Panc1 (cell line): ENCODE measurements around the gene ACTR5. TPM values are rescaled to one million over a fixed set of nuclear protein-coding genes. Genes with fewer than 3 reads are reported as not detected.

Experiments
- ATAC-seq: fragments of 200-7000 bp; cut with Tn5 transposase; 2 replicates; pipeline ENCODE4 v1.9.1; 2020; ENCODE audit warnings: mild to moderate bottlenecking, moderate library complexity
- BruUV-seq: library from RNA; stranded (reverse); fragments of 400-500 nt; replicated peaks from 2 replicates; lab custom pipeline; 2021; lab: Mats Ljungman, UMichigan
- CTCF ChIA-PET: fragments of 300-600 bp; sonication (Branson Sonifier 250); formaldehyde crosslinking; loops from one replicate; lab custom pipeline; 2022; ENCODE audit warnings: antibody characterized with exemption; lab: Charles Lee
- POLR2A ChIA-PET: fragments of 300-600 bp; sonication (Branson Sonifier 250); formaldehyde crosslinking; loops from one replicate; lab custom pipeline; 2022; ENCODE audit warnings: antibody characterized with exemption; lab: Charles Lee
- DNase-seq: peaks from one replicate; pipeline ENCODE4 v3.0.0-alpha.2; 2010; ENCODE audit warnings: low read depth, low spot score
- H3K27ac ChIP-seq: 2 replicates; pipeline ENCODE4 v1.5.1; 2011; ENCODE audit warnings: mild to moderate bottlenecking, low read length, inconsistent platforms
- H3K27me3 ChIP-seq: fragments of 200-500 bp; sonication (Bioruptor generic); 2 replicates; pipeline ENCODE4 v1.6.0; 2014; ENCODE audit warnings: low read length, inconsistent platforms; ENCODE audit not compliant: control insufficient read depth, insufficient read depth
- H3K36me3 ChIP-seq: fragments of 200-500 bp; sonication (Bioruptor generic); 2 replicates; pipeline ENCODE4 v1.5.1; 2014; ENCODE audit warnings: inconsistent platforms, mild to moderate bottlenecking, low read length, moderate library complexity; ENCODE audit not compliant: control insufficient read depth, insufficient read depth
- H3K4me1 ChIP-seq: 2 replicates; pipeline ENCODE4 v1.5.1; 2011; ENCODE audit warnings: inconsistent platforms, mild to moderate bottlenecking, low read length, moderate library complexity; ENCODE audit not compliant: control insufficient read depth, insufficient read depth
- H3K4me3 ChIP-seq, 2 experiments: 2 replicates each; pipeline ENCODE4 v1.5.1; 2011 to 2012; ENCODE audit warnings: low read depth in 2 of 2, low read length in 2 of 2, mild to moderate bottlenecking in 2 of 2, inconsistent platforms in 1 of 2, moderate library complexity in 1 of 2
- H3K9me3 ChIP-seq: fragments of 200-500 bp; sonication (Bioruptor generic); 2 replicates; pipeline ENCODE4 v1.5.1; 2014; ENCODE audit warnings: low read depth, mild to moderate bottlenecking, inconsistent platforms, low read length, moderate library complexity; ENCODE audit not compliant: control insufficient read depth, insufficient read depth
- CTCF ChIP-seq: fragments of 450-650 bp; IDR thresholded peaks from 2 replicates; pipeline ENCODE4 v1.5.1; 2017; ENCODE audit warnings: mild to moderate bottlenecking
- POLR2AphosphoS5 ChIP-seq: IDR thresholded peaks from 2 replicates; pipeline ENCODE4 v1.6.1; 2012; ENCODE audit warnings: mild to moderate bottlenecking, low read depth, low read length, moderate library complexity
- REST ChIP-seq, 2 experiments: IDR thresholded peaks; 2 replicates each; pipeline ENCODE4 v1.6.1; 2011 to 2012; ENCODE audit warnings: low read depth in 2 of 2, control low read depth in 1 of 2, low read length in 1 of 2, mild to moderate bottlenecking in 1 of 2, moderate library complexity in 1 of 2; ENCODE audit not compliant: insufficient read depth in 1 of 2
- SIN3A ChIP-seq: IDR thresholded peaks from 2 replicates; pipeline ENCODE4 v1.6.1; 2012; ENCODE audit warnings: low read depth, mild to moderate bottlenecking, low read length, moderate library complexity, borderline replicate concordance; ENCODE audit not compliant: insufficient read depth
- TCF7L2 ChIP-seq: IDR thresholded peaks from 2 replicates; pipeline ENCODE4 v1.6.1; 2011; ENCODE audit warnings: mild to moderate bottlenecking, low read depth, low read length, inconsistent platforms
- in situ Hi-C: cut with HindIII; loops from 2 replicates; pipeline ENCODE4 v1.10.0; 2016; ENCODE audit warnings: low sequenced_read_pairs, low pct_unique_long_range_greater_than_20kb
- intact Hi-C: fragments of 100-400 bp; cut with micrococcal nuclease; formaldehyde crosslinking; loops from one replicate; pipeline ENCODE4 v1.10.0; 2022; ENCODE audit not compliant: unreplicated experiment
- total RNA-seq: library from RNA; stranded (reverse); gene quantifications from one replicate; pipeline ENCODE4 v1.2.1, GENCODE V29; 2021; ENCODE audit not compliant: unreplicated experiment

Gene ACTR5
- total RNA-seq, 1 experiment from 2014 or later, result 12.1 TPM

- in situ Hi-C loops (no loop called here), intact Hi-C loops (no loop called here)
- BruUV-seq, result no TSS peak
- no peak for DNase-seq
- TF ChIP-seq SIN3A (no peak), TCF7L2 (no peak)
- Histone ChIP-seq H3K27me3 (peaks cover 20% of the 10 kb centered on the region), H3K27ac (no peak overlapping the region), H3K36me3 (no peaks in the 10 kb centered on the region), H3K4me1 (no peaks in the 10 kb centered on the region), H3K9me3 (no peaks in the 10 kb centered on the region), H3K4me3 (no peak overlapping the region)
- ChIA-PET CTCF (no interaction called here), POLR2A (no interaction called here)
- no peak for ATAC-seq
Observed at GRCh38 chr20:38810926-38811630, 62.8 kb downstream of the ACTR5 start.

GRCh38 chr20:38811769-38812168 is 63.5 kb downstream of the ACTR5 start:
- no peak for DNase-seq
- H3K4me3 ChIP-seq, result no peak overlapping the region
- H3K27me3 ChIP-seq, result peaks cover 20% of the 10 kb centered on the region
- ATAC-seq, result no peak
- H3K36me3 ChIP-seq, result no peaks in the 10 kb centered on the region
- in situ Hi-C loops (no loop called here), intact Hi-C loops (no loop called here)
- H3K9me3 ChIP-seq, result no peaks in the 10 kb centered on the region
- BruUV-seq, result no TSS peak
- POLR2A ChIA-PET, result interaction anchor here (0.6 kb wide), 1 partner anchor 974 kb away, joined by 3 read pairs; no protein-coding TSS in a partner anchor
- H3K27ac ChIP-seq, result no peak overlapping the region
- H3K4me1 ChIP-seq, result no peaks in the 10 kb centered on the region
- TF ChIP-seq CTCF (no peak), REST (IDR thresholded peaks at IDR 0.05; ENCODE audit: insufficient read depth in 1 of 2, low read depth in 2 of 2, low read length in 1 of 2) (no peak), POLR2AphosphoS5 (no peak), SIN3A (no peak), TCF7L2 (no peak)
- CTCF ChIA-PET, result interaction anchor here (0.9 kb wide), 1 partner anchor 82 kb away, joined by 10 read pairs; no protein-coding TSS in a partner anchor

- DNase-seq, result no peak
- Histone ChIP-seq H3K4me1 (no peaks in the 10 kb centered on the region), H3K9me3 (no peaks in the 10 kb centered on the region), H3K4me3 (no peak overlapping the region), H3K27ac (no peak overlapping the region), H3K27me3 (peaks cover 20% of the 10 kb centered on the region), H3K36me3 (no peaks in the 10 kb centered on the region)
- TF ChIP-seq REST (IDR thresholded peaks at IDR 0.05; ENCODE audit: insufficient read depth in 1 of 2, low read depth in 2 of 2, low read length in 1 of 2), result no peak
- in situ Hi-C loops (no loop called here), intact Hi-C loops (no loop called here)
- no peak for ATAC-seq
- CTCF ChIA-PET, result interaction anchor here (0.9 kb wide), 1 partner anchor 81 kb away, joined by 10 read pairs; no protein-coding TSS in a partner anchor
- POLR2A ChIA-PET, result interaction anchor here (0.6 kb wide), 1 partner anchor 974 kb away, joined by 3 read pairs; no protein-coding TSS in a partner anchor
- BruUV-seq, result no TSS peak
Observed at GRCh38 chr20:38812182-38812581, 63.9 kb downstream of the ACTR5 start.
